Hypothalamus (tissue), 51 donors: Measurements from ENCODE around the gene CEBPG.
A peak's percentile ranks its signal among the peaks of the same experiment; 100 is the strongest.

Experiments
- DNase-seq, 51 donors: peaks; one replicate each; lab custom pipeline; 2025; lab: John Stamatoyannopoulos, UW

Gene CEBPG

DNA sequence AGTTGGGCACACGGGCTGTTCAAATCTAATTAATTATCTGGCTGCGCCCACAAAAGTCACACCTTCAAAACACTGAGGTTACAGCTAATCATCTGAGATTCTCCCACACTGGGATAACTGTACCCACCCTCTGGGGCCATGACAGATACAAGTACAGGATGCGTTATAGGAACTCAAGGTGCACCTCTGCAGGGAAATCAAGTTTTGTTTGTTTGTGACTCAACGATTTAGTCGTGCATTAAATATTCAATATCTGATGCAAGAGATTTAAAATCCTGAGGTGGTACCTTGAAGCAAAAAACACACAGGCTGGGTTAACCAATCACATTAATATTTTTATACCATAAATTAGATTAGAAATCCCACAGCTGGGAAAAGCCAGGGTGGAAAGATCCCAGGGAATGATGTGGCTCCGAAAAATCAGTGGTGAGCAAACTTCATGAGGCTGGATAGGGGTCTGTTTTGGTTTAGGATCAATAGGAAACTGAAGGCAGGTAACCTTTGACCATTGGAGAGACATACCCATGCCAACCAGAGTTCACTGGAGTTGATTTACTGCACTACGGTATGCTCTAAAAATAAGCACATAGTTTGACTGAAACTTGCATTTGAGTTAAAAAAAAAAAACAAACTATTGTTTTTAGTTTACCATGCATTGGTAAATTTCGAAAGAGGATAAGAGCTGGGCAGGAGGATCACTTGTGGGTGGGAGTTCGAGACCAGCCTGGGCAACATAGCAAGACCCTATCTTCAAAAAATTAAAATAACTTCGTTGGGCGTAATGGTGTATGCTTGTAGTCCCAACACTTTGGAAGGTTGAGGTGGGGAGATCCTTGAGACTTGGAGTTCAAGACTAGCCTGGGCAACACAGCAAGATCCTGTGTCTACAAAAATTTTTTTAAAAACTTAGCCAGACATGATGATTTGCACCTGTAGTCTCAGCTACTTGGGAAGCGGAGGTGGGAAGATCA lies 23.9 kb upstream of the CEBPG start:
- no peak for DNase-seq

GRCh38 chr19:33350538-33351309 lies 22.8 kb upstream of the CEBPG start:
- peak in 4 of 51 donors; percentile 14 to 35 (median 24) for DNase-seq

DNA sequence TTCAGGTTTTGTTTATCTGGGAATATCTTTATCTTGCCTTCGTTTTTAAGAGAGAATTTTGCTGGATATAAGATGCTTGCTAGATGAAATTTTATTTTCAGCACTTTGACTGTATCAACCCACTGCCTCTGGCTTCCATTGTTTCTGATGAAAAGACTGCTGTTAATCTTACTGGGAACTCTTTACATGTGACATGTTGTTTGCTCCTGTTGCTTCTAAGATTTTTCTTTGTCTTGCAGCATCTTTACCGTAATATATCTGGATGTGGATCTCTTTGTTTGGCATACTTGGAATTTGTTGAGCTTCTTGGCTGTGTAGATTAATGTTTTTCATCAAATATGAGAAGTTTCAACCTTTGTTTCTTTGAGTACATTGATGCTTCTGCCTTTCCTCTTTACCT lies 18.0 kb upstream of the CEBPG start:
- no peak for DNase-seq

DNA sequence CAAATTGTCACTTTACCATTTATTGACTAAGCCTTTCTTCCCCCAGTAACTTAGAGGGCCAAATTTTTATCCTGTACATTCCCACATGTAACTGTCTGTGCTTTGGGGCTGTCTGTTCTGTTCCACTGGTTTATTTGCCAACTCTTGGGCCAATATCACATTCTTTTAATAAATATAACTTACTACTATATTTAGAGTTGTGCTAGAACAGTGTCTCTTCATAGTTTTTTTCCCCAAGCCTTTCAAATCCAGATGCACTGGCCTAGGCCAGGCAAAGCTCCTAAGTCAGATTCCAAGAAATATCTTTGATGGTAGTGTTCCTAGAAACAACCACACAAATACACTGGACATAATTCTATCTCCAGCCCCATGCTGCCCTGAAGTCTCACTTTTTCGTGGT lies 16.0 kb upstream of the CEBPG start:
- no peak for DNase-seq

GRCh38 chr19:33358408-33358807 lies 15.1 kb upstream of the CEBPG start:
- no peak for DNase-seq

DNA sequence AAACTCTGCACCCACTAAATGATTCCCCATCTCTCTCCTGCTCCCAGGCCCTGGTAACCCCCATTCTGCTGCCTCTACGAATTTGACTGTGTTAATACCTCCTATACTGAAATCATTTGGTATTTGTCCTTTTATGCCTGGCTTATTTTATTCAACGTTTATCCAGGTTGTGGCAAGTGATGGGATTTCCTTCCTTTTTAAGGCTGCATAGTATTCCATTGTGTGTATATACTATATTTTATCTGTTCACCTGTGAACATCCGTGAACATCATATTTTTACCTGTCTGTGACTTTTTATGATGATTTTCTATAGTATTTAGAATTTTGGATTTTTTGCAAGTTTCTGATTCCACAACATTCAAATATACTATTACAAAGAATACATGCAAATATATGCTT lies 13.9 kb upstream of the CEBPG start:
- no peak for DNase-seq

GRCh38 chr19:33362508-33363228 lies 10.8 kb upstream of the CEBPG start:
- no peak for DNase-seq

DNA sequence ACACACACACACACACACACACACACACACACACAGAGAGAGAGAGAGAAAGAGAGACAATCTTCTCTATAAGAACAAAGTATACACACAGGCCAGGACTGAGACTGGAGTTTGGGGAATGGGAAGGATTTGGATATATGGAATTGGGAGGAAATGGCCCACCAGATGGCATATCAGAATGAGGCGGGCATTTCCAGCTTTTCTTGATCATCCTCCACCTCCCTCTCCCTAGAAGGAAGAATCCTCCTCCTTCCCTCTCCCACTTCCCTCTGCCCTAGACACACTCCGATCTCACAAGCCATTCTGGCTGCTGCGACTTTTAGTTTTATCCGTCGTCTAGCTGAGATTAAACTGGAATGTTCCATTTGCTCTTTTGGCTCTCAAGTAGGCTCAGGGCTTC lies 10.0 kb upstream of the CEBPG start:
- no peak for DNase-seq

DNA sequence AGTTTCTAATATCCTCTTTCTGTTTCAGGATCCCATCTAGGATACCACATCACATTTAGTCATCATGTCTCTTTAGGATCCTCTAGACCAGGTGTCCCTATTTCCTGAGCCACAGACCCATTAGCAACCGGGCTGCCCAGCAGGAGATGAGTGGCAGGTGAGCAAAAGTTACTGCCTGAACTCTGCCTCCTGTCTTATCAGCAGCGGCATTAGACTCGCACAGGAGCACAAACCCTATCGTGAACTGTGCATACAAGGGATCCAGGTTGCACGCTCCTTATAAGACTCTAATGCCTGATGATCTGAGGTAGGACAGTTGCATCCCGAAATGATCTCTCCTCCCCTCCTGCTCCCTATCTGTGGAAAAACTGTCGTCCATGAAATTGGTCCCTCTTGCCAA lies 7.8 kb upstream of the CEBPG start:
- no peak for DNase-seq

DNA sequence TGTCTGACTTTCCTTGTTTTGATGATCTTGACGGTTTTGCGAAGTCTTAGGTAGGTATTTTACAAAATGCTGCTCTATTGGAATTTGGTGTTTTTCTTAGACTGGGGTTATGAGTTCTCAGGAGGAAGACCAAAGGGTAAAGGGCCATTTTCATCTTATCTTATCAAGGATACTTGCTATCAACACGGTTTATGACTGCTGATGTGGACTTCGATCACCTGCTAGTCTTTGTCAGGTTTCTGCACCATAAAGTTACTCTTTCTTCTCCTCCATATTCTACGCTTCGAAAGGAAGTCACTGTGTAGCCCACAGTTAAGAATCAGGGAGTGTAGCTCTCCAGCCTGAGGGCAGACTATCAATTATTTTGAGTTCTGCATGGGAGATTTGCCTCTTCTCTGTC lies 7.4 kb upstream of the CEBPG start:
- DNase-seq = no peak

DNA sequence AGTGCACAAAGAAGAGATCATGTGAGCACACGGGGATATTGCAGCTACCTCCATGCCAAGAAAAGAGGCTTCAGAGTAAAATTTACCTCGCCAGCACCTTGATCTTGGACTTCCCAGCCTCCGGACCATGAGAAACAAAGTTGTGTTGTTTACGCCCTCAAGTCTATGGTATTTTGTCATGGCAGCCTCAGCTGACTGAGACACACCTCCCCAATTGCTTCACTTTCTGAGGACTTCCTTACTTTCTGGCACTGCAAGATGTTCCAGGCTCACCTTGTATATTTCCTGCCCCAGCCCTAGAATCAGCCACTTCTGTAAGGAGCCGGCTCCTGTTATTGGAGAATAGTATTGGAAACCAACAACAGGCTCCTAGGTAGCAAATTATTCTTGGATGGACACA lies 6.6 kb upstream of the CEBPG start:
- no peak for DNase-seq

DNA sequence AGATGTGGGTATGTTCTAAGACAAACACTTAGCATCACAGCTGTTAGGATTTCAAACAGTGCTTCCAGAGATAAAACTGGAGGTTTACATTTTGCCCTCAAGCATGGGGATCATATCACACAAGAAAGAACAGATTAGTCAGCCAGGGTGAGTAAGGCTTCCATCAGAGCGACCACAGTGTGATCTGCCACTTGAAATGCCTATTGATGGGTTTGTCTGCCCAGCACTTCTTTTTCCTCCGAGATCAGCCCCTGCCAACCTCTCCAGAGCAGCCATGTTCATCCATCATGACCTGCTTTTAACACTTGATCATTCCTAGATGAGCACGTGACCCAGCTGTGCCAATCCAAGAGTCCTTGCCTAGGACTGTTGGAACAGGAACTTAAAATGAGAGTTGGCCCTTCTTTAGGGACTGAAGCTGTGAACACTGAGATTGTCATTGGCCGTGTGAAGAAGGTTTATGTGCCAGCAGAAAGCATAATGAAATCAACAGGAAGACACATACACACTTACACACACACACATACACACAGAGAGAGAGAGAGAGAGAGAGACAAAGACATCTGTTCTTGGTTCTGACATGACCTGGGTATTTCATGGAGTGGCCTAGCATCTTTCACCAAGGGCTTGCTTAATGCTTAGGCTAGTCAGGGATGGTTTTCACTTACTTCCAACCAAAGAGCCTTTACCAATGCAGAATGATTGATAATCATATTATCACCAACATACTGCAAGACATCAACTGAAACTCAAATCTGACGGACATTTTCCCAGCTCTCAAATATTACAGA lies 5.2 kb upstream of the CEBPG start:
- DNase-seq = no peak

- DNase-seq = no peak
Measured at GRCh38 chr19:33370783-33371182, 2.7 kb upstream of the CEBPG start.

GRCh38 chr19:33374236-33374714 lies 766 bp downstream of the CEBPG start:
- DNase-seq = peak in 1 of 51 donors; percentile 59

GRCh38 chr19:33375156-33375836 lies 1.8 kb downstream of the CEBPG start:
- DNase-seq = no peak

- no peak for DNase-seq
Measured at GRCh38 chr19:33375837-33376159, 2.3 kb downstream of the CEBPG start.

- DNase-seq = peak in 5 of 51 donors; percentile 8 to 26 (median 17)
Measured at GRCh38 chr19:33376423-33376822, 2.9 kb downstream of the CEBPG start.

- DNase-seq = no peak
Measured at GRCh38 chr19:33376941-33377557, 3.5 kb downstream of the CEBPG start.
